Chondrocyte (in vitro differentiated cells): ENCODE measurements around the gene UBASH3B. TPM values are rescaled to one million over a fixed set of nuclear protein-coding genes. Genes with fewer than 3 reads are reported as not detected.
A peak's percentile ranks its signal among the peaks of the same experiment; 100 is the strongest.

Experiments
- DNase-seq: peaks from one replicate; pipeline ENCODE4 v3.0.0; 2021; ENCODE audit warnings: mixed read lengths, low spot score
- H3K27ac Mint-ChIP-seq: one replicate; pipeline ENCODE4 v1.8.0; 2021; ENCODE audit warnings: mild to moderate bottlenecking, moderate library complexity, mixed read lengths; ENCODE audit not compliant: unreplicated experiment
- H3K27me3 Mint-ChIP-seq: 2 replicates; pipeline ENCODE4 v1.8.0; 2021; ENCODE audit warnings: low read depth, mixed read lengths
- H3K36me3 Mint-ChIP-seq: 2 replicates; pipeline ENCODE4 v1.8.0; 2021; ENCODE audit warnings: low read depth, mixed read lengths
- H3K4me1 Mint-ChIP-seq: 2 replicates; pipeline ENCODE4 v1.8.0; 2021; ENCODE audit warnings: low read depth, mild to moderate bottlenecking, mixed read lengths
- H3K4me3 Mint-ChIP-seq: one replicate; pipeline ENCODE4 v1.8.0; 2021; ENCODE audit warnings: mild to moderate bottlenecking, moderate library complexity, mixed read lengths; ENCODE audit not compliant: unreplicated experiment
- H3K9me3 Mint-ChIP-seq: 2 replicates; pipeline ENCODE4 v1.8.0; 2021; ENCODE audit warnings: low read depth, mixed read lengths
- CTCF ChIP-seq: fragments of 200-600 bp; sonication (generic); IDR thresholded peaks from 2 replicates; pipeline ENCODE4 v1.5.0; 2021; ENCODE audit warnings: antibody characterized with exemption, mild to moderate bottlenecking, moderate library complexity
- total RNA-seq: library from RNA; stranded (reverse); gene quantifications from 3 replicates; pipeline ENCODE4 v1.2.1, GENCODE V29; 2021

The UBASH3B gene
- total RNA-seq, 1 donor from 2014 or later = 14.4 TPM

- H3K27ac Mint-ChIP-seq = peak overlapping the region; percentile 88
- no peaks in the 10 kb centered on the region for H3K9me3 Mint-ChIP-seq
- H3K4me1 Mint-ChIP-seq = peaks cover 33% of the 10 kb centered on the region
- H3K36me3 Mint-ChIP-seq = no peaks in the 10 kb centered on the region
- no peak for TF ChIP-seq CTCF
- no peaks in the 10 kb centered on the region for H3K27me3 Mint-ChIP-seq
- DNase-seq = no peak
- peak overlapping the region; percentile 15 for H3K4me3 Mint-ChIP-seq
Measured at GRCh38 chr11:122642472-122642922, 13.0 kb upstream of the UBASH3B start.

- TF ChIP-seq CTCF = no peak
- Mint-ChIP-seq H3K36me3 (no peaks in the 10 kb centered on the region), H3K4me3 (peak overlapping the region; percentile 15), H3K27ac (peak overlapping the region; percentile 88), H3K27me3 (no peaks in the 10 kb centered on the region), H3K9me3 (no peaks in the 10 kb centered on the region), H3K4me1 (peaks cover 37% of the 10 kb centered on the region)
- no peak for DNase-seq
Measured at GRCh38 chr11:122642971-122643370, 12.6 kb upstream of the UBASH3B start.

GRCh38 chr11:122645847-122646246, 9.7 kb upstream of the UBASH3B start:
- no peaks in the 10 kb centered on the region for H3K27me3 Mint-ChIP-seq
- no peak overlapping the region for H3K4me3 Mint-ChIP-seq
- no peaks in the 10 kb centered on the region for H3K36me3 Mint-ChIP-seq
- H3K4me1 Mint-ChIP-seq = peaks cover 37% of the 10 kb centered on the region
- H3K9me3 Mint-ChIP-seq = no peaks in the 10 kb centered on the region
- peak overlapping the region; percentile 57 for H3K27ac Mint-ChIP-seq
- no peak for DNase-seq
- no peak for TF ChIP-seq CTCF

GRCh38 chr11:122646549-122647340, 8.8 kb upstream of the UBASH3B start:
- Mint-ChIP-seq H3K27me3 (no peaks in the 10 kb centered on the region), H3K4me1 (peaks cover 34% of the 10 kb centered on the region), H3K9me3 (no peaks in the 10 kb centered on the region), H3K4me3 (no peak overlapping the region), H3K27ac (peak overlapping the region; percentile 41), H3K36me3 (no peaks in the 10 kb centered on the region)
- no peak for TF ChIP-seq CTCF
- DNase-seq = no peak

GRCh38 chr11:122647736-122648275, 7.7 kb upstream of the UBASH3B start:
- DNase-seq = no peak
- no peaks in the 10 kb centered on the region for H3K36me3 Mint-ChIP-seq
- H3K27me3 Mint-ChIP-seq = no peaks in the 10 kb centered on the region
- no peaks in the 10 kb centered on the region for H3K9me3 Mint-ChIP-seq
- H3K27ac Mint-ChIP-seq = no peak overlapping the region
- TF ChIP-seq CTCF = no peak
- peaks cover 23% of the 10 kb centered on the region for H3K4me1 Mint-ChIP-seq
- H3K4me3 Mint-ChIP-seq = no peak overlapping the region
